GM18867 (cell line): Measurements from ENCODE around the gene NUB1.
A peak's percentile ranks its signal among the peaks of the same experiment; 100 is the strongest.

Source experiments
- ATAC-seq: cut with Tn5 transposase; IDR thresholded peaks from one replicate; pipeline ENCODE4 v1.9.1; 2021; ENCODE audit warnings: mild to moderate bottlenecking, moderate library complexity; ENCODE audit not compliant: unreplicated experiment

The NUB1 gene

DNA sequence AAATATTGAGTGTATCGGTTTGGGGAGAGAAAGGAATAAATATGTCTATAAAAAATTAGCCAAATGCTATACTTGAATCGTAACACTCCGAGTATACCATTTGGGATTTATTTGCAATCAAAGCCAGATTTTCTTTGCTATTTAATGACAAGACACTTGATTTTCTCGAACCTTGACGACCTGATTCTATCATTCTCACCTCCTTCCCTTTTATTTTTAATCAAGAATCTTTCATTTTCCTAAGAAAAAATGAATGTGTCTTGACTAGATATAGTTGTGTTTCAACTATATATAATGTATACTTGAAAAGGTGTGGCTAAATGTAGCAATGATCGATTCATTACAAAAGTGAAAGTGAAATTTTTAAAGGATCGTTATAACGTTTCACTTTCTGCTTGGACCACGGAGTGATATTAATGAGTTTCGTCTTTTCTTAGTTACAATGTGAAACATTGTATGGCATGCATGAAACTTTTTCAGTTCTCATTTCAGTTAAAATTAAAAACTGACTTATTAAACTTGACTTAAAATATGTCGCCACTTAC, 562 bp downstream of the NUB1 start:
- ATAC-seq = peak; percentile 57

DNA sequence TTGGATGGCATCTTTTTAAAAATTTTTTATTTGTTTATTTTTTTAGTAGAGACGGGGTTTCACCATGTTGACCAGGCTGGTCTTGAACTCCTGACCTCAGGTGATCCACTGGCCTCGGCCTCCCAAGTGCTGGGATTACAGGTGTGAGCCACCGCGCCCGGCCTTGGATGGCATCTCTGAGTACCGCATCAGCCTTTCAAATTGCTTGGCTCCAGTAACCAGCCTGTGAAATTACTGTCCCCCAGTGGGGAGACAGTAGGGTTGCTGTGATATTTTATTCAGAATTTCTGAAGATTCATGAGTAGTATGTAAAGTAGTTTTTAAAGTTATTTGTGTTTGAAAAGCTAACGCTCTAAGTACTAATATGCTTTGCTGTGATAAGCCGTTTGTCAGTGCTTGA, 1.2 kb downstream of the NUB1 start:
- ATAC-seq = no peak

DNA sequence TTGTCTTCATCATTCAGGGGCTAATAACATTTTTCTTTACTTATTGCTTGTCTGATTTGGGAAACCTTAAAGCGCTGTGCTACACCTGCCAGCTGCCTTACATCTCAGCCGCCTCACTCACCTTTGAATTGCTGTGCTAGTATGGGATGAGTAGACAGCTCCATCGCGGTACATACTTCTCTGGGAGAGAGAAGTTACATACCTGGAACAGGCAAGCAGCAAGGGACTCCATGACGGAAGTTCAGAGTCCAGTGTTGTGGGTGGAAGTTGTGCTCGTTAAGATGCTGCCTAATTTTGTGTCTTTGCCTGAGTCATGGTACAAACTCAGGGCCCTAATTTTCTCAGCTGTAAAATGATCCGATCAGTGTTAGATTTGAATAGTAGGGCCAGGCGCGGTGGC, 1.9 kb downstream of the NUB1 start:
- no peak for ATAC-seq

DNA sequence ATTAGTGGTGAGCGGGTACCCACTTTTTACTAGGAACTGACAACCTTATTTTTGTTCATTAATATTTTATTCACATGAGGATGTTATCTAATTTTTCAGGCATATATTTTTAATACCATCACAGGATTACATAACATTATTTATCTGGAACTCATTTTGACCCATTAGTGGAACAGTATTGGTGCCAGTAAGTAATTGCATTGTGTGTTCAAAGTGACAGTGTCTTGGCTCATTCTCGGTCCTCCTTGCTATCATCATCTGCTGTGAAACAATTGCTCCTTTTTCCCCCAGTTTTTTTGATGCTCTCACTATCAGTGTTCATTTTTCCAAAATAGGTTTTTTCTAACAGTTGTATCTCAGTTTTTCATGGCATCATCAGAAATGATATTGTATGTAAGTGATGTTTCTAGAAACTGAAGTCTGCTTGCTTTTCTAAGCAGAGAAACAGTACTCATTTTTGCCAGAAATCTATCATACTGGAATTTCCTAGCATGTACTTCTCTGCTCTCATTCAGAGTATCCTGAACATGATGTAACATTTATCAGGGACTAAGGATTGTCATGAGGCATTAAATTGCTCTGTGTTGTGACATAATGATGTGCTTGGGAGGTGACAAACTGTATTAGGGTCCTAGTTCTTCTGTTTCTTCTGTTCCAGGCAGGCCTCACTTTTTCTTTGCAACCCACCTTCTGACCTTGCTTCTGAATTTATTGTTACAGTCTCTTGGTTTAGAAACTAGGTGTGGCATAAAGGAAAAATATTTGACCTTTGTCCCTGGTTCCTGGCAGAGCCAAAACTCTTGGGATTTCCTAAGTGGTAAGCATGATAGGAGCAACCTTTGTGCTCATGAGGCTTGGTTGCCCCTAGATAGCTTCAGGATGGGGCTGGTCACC, 4.2 kb downstream of the NUB1 start:
- ATAC-seq = no peak

DNA sequence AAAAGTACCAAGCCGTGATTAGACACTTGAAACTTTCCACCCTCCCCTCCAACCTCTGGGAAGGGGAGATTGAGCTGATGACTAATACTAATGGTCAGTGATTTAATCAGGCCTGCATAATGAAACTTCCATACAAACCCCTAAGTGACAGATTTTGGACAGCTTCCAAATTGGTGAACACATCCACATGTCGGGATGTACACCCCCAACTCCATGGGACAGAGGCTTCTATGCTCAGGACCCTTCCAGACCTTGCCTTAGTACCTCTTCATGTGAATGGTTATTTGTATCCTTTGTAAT, 4.8 kb downstream of the NUB1 start:
- no peak for ATAC-seq

DNA sequence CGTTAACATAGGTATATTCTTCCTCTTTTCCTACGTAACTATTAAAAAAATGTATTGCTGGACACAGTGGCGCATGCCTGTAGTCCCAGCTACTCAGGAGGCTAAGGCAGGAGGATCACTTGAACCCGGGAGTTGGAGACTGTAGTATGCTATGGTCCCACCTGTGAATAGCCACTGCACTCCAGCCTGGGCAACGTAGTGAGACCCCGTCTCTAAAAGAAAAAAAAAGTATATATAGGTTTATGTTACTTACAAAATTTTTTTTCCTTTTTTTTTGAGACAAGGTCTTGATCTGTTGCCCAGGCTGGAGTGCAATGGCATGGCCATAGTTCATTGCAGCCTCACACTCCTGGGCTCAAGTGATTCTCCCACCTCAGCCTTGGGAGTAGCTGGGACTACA, 5.6 kb downstream of the NUB1 start:
- ATAC-seq = no peak

DNA sequence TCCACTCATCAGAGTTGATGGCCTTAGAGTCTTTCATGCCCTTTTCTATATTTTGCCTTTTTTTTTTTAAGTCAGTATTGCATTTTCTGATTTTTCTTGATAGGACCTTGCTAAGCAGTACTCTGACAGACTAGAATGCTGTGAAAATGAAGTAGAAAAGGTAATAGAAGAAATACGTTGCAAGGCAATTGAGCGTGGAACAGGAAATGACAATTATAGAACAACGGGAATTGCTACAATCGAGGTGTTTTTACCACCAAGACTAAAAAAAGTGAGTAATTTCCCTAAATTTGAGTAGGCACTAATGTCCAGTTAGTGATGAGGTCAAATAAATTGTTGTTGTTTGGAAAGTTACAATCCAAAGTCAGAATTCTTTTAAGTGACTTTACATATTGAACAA, 7.4 kb downstream of the NUB1 start:
- ATAC-seq = no peak

DNA sequence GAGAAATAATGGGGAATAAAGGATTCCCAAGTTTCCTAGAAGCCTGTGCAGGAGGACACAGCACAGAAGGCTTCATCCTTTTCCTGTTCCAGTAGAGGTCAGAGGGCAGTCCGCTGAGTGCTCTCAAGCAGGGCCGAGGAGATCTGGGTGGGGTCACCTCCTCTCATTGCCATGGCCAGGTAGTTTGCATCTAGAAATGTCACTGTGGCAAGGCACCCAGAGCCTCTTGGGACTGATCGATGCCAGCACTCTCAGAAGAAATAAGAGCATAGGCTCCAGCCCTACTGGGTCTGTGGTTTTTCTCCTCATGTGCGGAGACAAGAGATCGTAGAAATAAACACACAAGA, 7.9 kb downstream of the NUB1 start:
- ATAC-seq = peak; percentile 53

DNA sequence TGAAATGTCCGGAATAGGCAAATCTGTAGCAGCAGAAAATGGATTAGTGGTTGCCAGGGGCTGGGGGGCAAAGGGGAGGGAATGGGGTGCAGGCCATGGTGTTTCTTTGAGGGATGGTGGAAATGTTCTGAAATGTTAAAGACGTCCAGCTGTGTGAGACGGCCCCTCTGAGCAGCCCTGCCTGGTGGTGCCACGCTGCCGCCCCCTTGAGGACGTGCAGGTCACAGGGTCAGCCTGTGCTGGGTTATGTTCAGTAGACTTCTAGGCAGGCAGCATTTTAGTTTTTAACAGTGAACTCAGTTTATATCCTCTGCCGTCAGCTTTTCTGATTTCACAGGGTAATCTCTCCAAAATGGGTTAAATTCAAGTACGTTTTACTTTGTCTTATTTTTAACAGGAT, 9.4 kb downstream of the NUB1 start:
- no peak for ATAC-seq

DNA sequence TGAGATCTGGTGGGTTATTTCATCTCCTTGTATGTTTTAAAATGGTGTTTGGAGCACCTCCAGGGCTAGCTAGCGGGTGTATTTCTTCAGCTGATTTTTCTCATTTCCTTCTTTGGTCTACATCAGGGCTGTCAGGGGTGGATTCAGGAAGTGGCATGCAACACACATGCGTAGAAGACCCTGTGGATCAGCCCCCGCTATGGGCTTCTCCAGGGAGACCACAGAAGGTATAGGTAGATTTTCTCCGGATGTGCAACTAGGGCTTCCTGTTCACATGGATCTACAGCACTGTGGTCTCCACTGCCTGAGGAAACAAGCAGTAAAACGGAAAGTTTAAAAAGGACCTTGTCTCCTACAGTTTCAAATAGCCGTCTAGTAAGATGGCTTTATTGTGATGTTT, 10.4 kb downstream of the NUB1 start:
- no peak for ATAC-seq

DNA sequence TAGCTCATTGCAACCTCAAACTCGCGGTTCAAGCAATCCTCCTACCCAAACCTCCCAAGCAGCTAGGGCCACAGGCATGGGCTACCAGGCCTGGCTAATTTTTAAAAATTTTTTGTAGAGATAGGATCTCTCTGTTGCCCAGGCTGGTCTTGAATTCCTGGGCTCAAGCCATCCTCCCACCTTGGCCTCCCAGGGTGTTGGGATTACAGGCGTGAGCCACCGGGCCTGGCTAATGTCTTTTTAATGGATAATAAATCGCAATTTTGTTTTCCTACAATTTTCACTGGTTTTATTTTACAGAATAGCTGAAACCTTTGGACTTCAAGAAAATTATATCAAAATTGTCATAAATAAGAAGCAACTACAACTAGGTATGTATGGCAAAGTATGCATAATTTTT, 10.9 kb downstream of the NUB1 start:
- no peak for ATAC-seq

DNA sequence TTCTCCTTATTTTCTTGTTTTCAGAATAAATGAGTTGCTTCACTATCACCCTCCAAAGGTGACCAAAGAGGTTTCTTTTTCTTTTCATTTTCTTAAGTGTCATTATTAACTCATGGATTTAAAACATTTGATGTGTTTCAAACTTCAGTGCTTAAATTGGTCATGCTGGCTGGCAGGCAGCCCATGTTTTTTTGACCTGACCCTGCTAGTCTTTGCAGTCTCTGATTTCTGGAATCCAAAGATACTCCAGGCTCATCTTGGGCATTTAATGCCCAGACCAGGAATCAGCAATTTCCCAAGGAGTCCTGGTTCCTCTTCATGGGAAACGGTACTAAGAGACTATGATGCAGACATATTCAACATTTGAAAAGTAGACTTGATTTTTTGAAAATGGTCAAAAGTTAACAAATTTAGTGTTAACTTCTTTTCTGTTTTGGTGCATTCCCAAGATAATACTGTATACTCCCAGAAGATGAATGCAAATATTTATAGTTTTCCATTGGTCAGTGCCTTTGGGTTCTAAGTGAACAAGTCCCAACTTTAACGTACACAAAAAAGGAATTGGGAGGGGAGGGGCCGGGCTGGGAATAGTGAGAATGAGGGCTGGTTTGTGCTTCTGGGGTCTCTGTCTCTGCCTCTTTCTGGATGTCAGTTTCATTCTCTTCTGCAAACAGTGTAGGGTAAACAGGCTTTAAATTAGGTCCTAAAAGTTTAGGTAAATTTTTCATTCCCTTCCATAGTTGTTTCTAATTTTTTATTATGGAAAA, 19.8 kb downstream of the NUB1 start:
- no peak for ATAC-seq

DNA sequence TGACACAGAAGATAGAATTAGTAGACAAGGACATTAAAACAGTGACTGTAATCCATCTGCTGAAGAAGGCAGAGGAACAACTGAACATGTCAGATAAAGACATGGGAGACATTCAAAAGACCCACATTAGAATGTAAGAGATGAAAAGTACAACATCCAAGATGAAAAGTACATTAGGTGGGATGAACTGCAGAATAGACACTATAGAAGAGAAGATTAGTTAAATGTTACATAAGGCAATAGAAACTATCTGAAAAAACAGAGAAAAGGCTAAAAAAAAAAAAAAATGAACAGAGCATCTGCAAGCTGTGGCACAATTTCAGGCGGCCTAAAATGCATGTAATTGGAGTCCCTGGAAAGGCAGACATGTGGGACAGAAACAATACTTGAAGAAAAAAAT, 21.6 kb downstream of the NUB1 start:
- no peak for ATAC-seq

DNA sequence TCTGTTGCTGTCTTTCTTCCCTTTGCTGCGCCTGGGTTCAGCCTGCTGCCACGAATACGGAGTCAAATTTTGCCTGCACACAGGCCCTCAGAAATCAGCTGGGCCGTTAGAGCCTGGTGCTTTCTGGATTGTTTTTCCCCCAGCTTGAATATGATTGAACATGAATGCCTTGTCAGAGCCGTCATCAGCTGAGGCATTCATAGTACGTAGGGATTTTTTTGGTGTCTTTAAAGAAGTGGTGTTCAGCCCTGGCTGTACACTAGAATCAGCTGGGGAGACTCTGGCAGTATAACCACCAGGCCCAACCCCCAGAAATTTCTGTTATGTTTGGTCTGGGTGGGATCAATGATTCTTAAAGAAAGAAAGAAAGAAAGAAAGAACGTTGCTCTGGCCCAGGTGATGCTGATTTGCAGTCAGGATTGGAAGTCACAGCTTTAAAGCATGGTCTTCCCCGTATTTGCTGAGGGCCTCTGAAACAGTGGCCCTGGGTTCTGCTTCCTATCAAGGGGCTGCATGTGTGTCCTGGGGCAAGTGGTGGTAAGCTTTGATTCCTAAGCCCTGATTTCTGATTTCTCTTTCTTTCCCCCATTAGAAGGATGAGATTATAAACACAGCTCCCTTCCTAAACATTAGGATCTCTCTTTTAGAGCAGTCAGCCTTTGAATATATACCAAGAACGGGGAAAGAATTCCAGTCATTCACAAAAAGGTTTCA, 24.7 kb downstream of the NUB1 start:
- ATAC-seq = no peak

DNA sequence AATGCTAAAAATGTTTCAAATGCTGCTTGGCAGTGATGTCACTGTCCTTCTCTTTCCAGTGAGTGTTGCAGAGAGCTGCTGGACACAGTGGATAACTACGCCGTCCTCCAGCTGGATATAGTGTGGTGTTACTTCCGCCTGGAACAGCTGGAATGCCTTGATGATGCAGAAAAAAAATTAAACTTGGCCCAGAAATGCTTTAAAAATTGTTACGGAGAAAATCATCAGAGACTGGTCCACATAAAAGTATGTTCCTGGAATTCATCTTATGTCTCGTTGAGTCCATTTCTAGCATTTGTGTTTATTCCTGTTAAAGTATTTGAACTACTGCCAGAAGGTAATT, 25.2 kb downstream of the NUB1 start:
- no peak for ATAC-seq

DNA sequence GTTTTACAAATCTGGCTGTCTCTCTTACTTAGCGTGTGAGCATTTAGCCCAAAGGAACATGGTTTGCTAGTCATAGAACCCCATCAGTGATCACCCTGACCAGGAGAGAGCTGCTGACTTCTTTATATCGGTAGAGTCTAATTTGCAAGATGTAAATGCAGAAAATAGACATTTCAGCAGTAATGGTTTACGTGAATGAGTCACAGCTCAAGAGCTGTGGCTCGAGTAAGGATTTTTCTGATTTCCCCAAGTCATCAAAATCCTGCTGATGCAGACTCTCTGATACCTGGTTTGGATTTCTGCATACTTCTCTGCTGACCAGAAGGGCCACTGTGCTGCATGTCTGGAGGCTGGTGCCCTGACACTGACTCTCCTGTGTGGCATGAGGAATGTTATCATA, 25.7 kb downstream of the NUB1 start:
- no peak for ATAC-seq

DNA sequence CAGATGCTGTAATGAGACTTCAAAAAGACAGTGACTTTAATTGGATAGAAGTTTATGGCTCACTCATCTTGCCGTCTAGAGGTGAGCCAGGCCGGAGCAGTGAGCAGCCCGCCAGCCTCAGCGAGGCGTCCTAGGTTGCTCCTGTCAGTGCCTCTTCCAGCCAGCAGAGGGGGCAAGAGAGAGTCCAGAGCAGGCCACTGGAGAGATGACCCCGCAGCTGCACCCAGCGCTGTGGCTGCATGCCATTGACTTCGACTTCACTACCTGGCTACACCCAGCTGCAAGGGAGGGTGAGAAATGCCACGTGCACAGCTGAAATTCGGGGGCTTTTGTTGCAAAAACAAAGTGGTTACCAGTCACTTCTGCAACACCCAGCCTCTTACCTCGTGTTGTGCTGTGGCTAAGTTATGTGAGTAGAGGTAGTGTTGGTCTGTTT, 26.5 kb downstream of the NUB1 start:
- ATAC-seq = peak; percentile 94

DNA sequence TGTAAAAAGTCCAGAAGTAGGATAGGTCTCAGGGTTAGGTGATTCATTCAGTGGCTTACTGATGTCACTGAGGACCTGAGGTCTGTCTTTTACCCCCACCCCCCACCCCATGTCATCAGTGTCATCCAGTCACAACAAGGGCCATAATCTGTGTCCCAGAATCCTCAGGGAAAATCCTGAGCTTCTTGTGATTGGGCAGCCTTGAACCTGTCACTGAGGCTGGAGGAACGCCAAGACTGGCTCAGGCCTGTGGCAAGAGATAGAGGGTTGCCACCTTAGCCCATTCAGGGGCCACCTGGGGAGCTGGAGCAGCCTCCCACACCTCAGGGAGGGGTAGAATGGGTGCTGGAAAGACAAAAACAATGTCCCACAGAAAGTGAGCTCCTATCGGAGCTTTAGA, 29.7 kb downstream of the NUB1 start:
- no peak for ATAC-seq

DNA sequence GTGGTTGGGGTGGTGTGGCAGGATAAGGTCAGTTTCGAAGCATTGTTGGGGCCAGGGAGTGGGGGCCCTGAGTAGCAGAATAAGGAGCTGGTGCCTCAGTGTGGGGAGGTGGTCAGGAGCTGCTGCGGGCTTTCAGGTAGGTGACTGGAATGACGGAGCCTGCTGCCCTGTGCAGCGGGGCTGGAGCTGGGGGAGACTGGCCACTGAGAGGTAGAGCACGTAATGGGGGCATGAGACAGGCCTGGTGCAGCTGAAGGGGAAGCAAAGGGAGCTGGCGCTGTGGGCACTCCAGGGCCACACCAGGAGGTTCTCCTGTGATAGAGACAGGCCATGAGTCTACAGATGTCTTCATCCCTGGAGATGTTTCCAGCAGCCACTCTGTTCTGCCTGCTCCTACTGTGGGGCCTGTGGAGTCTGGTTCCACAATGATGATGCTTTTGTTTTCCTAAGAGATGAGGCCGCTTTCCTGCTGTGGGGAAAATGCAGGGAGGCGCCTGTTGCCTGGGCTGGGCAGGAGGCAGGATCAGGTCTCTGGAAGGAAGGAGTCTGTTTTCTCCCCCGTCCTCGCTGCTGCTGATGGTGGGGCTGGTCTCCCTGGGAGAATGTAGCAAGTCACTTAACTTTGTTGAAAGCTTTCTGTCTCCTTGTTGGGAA, 31.1 kb downstream of the NUB1 start:
- ATAC-seq = no peak

DNA sequence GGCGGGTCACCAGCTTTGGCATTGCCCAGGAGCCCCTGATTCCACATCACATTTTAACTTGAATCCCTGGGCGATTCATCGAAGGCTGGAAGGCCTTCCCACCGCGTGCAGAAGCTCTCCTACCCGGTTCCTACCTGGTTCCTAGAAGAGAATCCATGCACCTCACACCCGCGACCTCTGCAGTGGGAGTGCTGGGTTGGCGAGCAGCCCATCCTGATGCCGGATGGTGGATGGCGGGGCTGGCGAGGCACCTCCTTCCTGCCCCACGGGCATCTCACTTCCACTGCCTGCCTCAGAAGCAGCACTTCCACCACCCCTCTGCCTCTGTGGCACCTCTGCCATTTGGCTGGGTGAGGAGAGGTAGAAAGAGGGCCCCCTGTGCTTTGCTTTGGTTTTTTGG, 32.0 kb downstream of the NUB1 start:
- no peak for ATAC-seq

DNA sequence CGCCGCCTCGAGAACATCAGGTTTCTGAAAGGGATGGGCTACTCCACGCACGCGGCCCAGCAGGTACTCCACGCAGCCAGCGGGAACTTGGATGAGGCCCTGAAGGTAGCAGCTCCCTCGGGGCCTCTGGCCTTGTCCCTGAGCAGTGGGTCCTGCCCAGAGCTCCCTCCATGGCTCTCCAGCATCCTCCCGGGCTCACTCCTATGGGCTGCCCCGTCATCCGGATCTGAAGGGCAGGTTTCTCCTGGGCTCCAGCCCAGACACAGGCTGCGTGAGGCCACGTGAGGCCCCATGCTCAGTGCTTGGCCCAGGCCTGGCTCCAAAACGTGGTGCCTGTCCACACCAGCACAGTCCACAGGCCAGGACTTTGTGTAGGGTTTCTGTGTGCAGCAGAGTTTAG, 32.5 kb downstream of the NUB1 start:
- no peak for ATAC-seq
